Stimulated activated CD4-positive, alpha-beta T cell treated with anti-CD3 and anti-CD28 coated beads, Interleukin-4, amount 100 ng/mL, for 48 hours (primary cell): ENCODE measurements around the gene ASCL3.
"Not testable (repeated sequence)": the region's sequence is repeated elsewhere in the genome, so short reads cannot be mapped to it uniquely, and the experiment has no call there.

ENCODE experiments used
- DNase-seq, 2 donors: peaks; one replicate each; pipeline ENCODE4 v3.0.0-alpha.2; 2020; ENCODE audit warnings: low read depth in 2 of 2

ASCL3 gene, protein sequence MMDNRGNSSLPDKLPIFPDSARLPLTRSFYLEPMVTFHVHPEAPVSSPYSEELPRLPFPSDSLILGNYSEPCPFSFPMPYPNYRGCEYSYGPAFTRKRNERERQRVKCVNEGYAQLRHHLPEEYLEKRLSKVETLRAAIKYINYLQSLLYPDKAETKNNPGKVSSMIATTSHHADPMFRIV

DNA sequence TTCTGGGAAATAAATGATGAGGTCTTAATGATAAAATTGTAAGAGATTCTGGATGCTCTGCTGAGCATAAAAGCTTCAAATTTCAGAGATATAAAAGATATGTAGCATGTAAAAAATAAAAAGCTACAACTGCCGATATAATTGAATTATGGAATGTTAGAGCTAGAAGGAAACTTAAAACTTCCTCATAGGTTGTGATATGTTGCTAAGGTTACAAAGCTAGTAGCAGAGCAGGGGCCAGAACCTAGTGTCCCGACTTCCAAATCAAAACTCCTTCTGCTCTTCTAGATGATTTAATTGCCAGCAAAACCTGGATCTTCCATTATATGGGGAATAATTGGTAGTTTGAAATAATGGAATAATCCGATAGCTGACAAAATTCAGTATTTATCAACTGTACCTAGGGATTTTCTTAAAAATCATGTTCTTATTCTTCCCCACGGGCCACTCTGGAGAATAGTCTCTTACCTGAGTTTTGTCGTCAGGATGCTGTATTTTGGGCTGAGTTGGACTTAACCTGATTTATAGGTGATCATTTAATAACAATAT, at the start of gene ASCL3:
ASCL3 (minus strand) TSS at position 499 of the 549 bp plus-strand sequence. CDS start 4,855 bp downstream, outside the sequence.
- no peak for DNase-seq

DNA sequence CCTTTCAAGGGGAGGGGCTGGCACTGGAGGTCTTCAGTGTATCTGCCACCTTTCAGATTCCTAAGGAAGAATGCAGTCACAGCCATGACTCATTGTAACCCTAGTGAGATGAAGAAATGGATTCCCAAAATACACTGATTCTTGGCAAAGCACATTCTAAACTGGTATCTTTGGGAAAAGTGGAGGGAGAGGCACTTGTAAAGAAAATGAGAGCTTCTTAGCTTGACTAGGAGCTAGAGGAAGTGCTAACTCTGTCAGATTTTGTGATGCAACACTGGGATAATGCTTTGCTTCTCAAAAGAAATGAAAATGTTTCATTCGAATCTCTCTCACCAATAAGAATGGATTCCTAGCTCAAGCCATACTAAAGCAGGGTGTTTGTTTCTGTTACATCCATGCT, 46.6 kb upstream of the ASCL3 start:
- DNase-seq: no peak

DNA sequence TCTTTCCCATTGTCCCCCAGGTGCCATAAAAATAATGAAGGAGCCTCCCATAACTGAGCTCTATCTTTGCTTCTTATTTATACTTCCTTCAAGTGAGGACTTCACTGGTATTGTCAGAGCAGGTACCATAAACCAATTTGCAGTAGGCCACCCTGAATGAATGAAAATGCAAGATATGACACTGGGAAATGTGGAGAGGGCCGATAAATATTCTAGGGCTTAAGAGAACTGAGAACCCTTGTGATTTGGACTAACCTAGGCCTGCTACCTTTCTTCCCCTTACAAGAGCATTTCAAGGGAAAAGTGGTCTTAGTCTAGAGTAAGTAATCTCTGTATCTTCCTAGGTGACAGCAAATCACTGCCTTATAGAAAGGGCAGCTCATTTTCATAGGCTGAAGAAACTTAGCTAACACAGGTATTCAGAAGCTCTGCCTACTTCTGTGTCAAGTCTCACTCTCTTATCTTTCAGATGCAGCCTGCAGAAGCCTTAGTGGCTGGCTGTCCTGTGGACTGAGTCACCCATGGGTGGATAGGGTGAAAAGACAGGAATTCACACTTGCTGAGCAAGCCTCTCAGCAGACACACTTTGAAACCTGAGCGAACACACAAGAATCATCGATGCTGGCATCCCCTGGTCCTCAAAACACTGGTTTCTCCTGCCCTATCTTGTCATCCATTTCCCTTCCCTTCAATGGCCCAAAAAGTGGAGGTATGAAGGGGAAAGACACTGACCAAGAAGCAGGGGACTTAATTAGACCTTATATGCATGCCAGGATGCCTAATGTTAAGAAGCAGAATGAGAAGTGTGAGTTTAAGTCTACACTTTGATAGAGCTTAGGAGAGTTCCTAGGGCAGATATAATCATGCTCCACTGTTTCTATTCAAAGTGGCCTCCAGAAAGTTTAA, 45.8 kb upstream of the ASCL3 start:
- no peak for DNase-seq

DNA sequence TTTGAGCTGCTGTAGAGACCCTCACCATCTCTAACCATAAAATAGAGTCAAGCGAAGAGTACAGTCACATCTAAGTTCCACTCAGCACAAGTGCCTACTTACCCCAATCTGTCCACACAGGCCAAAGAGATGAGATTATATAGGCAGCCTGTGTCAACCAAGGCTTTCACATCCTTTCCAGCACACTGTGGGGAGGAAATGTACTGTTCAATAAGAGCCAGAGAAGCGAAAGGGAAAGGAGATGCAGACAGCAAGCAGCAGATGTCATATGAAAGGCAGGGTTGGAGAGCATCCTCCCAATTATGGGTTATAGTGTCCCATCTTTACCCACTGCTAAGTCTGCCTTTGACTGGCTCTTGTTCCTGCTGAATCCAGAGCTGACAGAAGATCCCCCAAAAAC, 44.6 kb upstream of the ASCL3 start:
- DNase-seq: no peak

DNA sequence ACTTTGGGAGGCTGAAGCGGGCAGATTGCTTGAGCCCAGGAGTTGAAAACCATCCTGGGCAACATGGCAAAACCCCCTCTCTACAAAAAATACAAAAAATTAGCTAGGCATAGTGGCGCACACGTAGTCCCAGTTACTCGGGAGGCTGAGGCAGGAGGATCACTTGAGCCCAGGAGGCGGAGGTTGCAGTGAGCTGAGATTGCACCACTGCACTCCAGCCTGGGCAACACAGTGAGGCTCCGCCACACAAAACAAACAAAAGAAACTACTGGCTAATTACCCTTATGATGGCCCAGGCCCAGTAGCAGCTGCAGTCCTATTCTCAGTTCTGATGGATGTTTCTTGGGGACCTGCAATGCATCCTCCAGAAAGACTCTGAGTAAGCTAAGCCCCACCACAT, 44.0 kb upstream of the ASCL3 start:
- DNase-seq: not testable (repeated sequence)

DNA sequence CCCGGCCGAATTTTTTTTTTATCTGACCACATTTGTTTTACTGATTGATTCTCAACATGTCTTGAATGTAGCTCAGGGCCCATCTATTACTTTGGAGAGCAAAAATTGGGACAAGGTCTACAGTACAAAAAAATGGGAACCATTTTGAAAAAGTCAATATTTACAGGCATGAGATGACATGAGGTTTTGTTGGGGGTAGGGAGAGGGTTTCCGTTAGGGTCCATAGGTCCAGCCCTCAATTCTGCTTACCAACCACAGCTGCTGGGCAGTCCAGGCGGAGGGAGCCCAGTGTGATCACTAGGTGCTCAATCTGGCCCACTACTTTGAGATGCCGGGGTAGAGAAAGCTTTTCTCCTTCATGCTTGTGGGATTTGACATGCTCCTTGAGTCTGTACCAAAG, 42.6 kb upstream of the ASCL3 start:
- DNase-seq: no peak

DNA sequence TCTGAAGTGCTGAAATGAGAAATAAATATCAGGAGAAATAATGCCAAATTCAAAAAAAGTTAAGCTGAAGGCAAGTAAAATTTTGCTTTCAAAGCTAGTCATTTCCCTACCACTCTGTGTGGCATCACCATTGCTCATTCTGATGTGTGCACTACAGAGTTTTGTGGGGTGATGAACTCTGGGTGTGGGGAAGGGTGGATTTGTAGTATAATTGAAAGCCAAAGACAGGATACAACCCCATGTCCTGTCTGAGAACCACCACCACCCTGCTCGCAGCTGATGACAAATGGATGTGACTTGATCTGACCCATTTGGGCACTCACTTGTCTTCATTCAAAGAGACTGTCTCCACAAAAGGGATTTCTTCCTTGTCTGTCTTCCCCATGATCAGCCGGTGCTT, 40.7 kb upstream of the ASCL3 start:
- no peak for DNase-seq

DNA sequence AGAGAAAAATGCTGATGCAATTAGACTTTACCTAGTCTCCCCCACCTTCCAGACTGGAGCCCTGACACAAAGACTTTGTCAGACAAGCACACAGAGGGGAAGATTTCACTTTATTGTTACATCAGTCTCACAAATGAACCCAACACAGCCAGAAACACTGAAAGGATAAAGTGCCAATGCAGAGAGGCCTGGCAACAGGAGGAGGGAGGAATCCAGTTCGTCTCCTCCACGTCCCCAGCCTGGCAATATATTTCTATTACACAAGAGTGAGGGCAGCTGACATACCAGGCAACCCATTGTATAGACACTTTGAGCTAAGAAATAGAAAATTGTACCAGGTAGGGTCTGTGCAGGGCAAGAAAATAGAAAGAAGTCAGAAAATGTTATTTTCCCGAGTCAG, 37.7 kb upstream of the ASCL3 start:
- DNase-seq: no peak

DNA sequence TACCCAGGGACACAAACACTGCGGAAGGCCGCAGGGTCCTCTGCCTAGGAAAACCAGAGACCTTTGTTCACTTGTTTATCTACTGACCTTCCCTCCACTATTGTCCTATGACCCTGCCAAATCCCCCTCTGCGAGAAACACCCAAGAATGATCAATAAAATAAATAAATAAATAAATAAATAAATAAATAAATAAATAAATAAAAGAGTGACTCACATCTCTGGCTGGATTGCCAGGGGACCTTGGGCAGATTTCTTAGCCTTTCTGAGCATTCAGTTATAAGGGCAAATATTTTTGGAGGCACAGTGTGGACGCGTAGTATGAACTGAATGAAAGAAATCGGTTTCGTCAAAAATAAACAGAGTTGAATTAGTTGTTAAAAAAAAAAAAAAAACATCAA, 36.5 kb upstream of the ASCL3 start:
- not testable (repeated sequence) for DNase-seq

DNA sequence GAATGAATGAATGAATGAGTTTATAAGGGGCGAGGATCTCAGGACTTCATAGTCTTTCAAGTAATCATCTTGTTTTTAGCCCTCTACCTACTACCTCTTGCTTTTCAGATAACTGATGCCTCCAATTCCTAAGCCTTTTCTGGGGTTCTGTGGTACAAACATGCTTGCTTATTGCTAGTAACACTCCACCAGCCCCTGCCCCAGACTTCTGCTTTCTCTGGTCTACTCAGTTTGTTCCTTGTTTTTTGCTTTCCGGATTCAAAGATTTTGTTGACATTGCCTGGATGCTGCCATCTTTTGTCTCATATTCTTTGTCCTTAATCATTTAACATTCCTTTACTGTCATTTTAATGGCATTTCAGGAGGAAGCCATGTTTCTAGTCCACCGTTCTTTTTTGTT, 30.3 kb upstream of the ASCL3 start:
- no peak for DNase-seq

DNA sequence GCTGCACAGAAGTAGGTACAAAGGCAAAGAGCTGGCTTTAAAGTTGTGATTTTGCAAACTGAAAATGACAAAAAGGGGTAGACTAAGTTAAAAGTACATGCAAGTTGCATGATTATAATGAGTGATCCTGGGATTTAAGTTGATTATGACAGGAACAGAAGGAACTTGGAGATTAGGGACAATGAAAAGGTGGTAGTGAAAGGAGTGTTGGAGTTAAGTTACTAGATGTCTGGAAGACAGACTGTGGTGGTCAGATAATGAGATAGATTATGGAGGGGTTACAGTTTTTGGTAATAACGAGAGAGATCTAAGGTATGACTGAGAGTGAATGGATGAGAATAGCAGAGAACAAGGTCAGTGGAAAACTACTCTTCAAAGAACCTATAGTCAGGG, 29.1 kb upstream of the ASCL3 start:
- DNase-seq: no peak

DNA sequence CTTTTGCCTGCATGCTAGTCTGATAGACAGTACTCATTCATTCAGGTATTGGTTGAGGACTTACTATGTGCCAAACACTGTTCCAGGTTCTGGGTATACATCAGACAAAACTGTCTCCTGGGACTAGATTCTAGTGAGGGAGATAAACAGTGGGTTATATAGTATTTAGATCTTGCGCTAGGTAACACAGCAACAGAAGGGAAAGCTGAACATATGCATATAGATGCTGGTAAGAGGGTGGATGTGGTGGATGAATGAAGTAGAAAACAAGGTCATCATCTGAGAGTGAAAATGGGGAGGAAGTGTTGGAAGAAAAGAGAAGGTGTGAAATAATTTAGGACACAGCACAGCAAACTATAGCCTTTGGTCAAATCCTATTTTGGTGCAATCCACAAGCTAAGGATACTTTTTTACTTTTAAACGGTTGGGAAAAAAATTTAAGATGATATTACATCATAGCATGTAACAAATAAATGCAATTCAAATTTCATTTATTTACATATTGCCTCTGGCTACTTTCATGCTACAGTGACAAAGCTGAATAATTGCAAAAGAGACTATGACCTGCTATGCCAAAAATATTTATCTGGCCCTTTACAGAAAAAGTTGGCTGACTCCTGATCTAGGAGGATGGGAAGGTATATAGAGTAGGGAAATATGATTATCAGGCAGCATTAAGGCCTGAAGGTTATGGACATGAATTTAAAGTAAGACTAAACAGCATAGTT, 28.5 kb upstream of the ASCL3 start:
- DNase-seq: no peak

DNA sequence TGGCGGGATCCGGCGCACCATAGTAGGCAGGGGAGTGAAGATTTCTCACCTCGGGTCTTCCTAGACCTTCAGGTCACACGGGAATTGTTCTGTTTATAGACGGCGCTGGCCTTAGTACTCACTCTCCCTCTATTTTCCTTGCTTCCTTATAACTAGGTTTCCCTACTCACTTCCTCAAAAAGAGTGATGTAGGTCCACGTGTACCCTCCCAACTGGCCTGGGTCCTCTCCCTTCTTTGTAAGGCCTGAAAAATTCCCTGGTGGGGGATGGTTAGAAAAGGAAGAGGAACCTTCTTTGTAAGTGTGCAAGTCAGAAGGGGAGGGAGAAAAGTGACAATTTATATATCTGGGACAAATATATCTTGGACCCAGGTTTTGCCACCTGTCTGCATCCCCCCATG, 24.4 kb upstream of the ASCL3 start:
- DNase-seq: no peak

DNA sequence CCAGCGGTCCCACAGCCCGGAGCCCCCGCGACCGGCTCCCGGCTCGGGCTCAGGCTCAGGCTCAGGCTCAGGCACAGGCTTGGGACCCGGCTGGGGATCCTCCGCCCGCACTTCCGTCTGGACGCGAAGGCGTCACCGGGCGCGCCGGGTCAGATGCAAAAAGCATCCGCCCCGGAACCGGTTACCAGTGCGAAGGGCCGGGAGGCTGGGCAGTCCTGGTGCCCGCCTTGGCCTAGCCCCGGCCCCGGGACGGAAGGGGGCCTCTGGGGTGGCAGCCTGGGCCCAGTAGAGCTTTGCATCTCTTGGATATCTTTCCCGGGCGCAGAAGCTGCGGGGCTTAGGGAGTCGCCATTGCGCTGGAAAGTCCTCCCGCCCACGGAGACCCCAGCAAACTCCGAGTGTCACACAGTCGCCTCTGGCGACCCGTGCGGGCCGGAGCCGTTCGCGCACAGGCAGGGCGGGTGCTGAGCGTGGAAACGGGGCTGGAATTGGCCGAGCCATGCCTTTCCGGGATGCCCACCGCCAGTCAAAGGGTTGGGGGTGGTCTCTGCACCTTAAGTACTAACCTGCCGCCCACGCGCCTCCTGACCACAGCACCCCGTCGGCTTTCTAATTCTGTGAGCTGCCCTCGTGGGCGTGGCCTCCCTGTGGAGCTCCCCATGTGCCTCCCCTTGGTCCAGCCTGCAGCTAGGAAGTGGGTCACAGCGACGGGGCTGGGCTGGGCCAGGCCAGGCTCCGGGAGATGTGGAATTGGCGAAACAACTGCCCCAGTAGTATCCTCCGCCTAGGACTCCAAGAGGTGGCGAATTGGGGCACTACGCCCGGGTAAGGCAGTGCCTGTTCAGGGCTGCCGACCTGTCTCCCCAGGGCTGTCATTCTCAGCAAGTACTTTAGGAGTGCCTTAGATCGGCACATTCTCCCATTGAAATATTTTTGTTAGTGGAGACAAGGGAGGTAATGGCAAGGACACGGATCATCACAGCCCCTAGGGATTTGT, 21.8 kb upstream of the ASCL3 start, which contains the start of gene TMEM9B:
TMEM9B (minus strand) TSS at position 119 of the 997 bp plus-strand sequence. CDS start 129 bp downstream, outside the sequence.
- DNase-seq: peak; percentile 76 to 81

DNA sequence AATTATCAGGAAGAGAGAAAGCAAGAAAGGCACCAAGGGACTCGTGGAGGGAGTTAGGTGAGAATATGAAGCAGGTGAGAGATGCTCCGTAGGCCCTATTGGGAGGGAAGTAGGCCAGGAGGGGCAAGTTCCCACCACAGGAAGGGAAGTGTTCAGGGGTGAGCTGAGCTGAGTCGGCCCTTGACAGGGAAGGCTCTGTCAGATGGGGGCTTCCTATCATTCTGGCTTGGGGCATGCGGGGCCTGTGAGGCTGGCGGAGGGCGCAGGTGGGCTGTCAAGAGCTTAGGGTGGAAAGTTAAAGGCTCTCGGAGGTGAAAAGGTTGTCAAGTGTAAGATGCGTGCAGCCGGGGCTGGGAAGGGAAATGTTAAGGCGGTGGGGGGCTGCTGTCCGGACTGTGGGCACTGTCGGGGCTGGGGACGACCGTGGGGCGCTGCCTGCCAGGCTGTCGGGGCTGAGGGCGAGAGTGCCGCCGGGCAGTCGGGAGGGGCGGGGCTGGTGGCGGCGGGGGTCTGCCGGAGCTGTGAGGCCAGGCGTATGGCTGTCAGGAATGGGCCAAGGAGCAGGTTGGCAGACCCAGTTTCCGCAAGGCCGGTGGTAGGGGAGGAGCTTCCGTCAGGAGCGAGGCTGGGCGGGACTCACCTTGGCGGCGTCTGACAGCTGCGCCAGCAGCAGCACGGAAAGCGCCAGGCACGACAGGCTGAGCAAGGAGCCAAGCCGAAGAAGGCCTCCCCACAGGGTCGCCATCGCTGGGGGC, 20.9 kb upstream of the ASCL3 start:
- peak; percentile 68 to 79 for DNase-seq

DNA sequence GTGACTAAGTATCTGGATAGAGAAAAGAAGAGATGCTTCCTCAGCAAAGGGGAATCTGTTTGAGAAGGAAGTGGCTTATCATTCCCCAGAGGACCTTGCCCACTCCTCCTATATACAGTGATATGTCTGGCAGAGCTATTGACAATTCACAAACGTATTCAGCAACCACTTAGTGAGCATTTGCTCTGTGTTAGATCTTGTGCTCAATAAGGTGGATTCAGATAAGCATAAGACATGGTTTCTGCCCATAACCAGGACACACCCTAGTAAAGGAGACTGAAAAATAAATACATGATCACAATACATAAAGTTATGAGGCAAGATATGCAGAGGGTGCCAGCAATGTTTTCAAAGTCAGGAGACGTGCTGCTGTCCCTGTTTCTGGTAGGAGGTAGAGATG, 20.0 kb upstream of the ASCL3 start:
- DNase-seq: no peak

DNA sequence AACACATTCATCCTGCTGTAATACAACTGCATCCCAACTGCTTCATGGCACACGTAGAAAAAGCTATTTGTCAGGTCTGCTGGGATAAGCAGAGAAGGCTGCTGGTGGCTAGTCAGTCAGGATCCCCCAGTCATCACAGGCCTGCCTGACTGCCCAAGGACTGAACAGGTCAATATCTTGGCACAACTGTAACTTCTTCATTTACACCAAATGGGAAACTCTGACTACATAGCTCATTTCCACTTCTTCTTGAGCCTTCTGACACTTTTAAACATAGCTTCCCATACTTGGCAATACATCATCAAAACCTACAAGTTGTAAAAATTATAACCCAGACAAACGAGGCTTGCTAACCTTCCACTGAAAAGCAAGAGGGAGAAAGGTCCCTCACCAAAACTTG, 18.6 kb upstream of the ASCL3 start:
- DNase-seq: no peak

DNA sequence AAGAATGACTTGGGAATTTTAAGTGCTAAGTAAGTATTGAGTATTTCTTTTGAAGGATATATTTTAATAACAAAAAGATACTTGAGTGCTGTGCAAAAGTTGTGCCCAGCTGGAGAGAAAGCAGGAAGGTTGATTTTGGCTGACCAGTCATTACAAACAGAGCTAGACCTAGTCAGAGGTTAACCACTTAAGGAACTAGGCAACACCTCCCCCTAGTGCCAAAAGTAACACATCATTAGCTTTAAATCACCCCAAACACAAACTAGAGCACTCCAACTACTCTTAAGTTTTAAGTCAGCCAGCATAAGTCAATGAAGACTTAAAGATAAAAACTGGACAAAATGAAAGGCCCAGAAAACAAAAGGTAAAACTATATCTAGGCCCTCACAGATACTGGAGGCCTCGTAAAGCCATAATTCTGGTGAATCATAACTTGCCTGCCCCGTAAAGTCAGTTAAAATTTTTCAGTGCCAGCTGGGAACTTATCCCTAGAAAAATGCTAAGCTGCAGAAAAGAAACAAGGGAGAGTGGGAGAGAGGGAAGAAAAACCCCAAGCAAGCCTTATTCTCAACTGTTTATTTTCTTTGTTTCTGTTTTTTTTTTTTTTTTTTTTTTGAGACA, 16.8 kb upstream of the ASCL3 start:
- no peak for DNase-seq

DNA sequence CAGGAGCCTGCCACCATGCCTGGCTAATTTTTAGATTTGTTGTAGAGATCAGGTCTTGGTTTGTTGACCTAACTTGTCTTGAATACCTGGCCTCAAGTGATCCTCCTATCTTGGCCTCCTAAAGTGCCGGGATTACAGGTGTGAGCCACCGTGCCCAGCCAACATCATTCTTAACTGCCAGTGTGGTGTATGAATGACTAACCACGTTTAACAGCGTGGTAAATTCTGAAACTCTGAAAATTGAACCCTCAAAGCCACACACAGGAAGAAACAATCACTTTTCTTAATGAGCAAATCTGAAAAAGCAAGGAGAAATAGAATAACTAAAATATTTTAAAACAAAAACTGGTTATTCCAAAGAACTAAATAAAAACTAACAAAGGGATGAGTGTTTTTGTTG, 14.0 kb upstream of the ASCL3 start:
- DNase-seq: no peak

DNA sequence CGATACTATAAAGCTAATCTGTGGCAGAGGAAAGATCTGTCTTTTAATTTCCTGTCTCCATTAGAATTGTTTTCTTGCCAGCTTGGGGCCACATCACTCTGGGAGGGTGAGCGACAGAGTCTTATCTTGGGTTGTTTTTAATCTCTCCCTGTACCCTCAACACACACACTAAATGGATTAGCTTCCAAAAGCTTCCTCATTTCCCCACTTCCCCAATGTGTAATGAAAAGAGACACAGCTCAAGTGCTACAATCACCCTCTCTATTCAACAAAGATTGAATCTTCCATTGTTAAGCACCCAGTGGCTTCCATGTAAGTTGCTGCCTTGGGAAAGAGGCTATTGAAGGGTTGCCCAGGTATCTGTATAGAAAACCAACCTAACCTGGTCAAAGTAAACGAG, 6.1 kb upstream of the ASCL3 start:
- no peak for DNase-seq
